H9 (cell line): ENCODE data around the gene MAPK8. TPM values are rescaled to one million over a fixed set of nuclear protein-coding genes. Genes with fewer than 3 reads are reported as not detected.
A peak's percentile ranks its signal among the peaks of the same experiment; 100 is the strongest.

ENCODE experiments used
- DNase-seq: peaks from one replicate; pipeline ENCODE4 v3.0.0-alpha.2; 2017
- H2AFZ ChIP-seq: one replicate; pipeline ENCODE4 v1.6.1; 2013; ENCODE audit warnings: mild to moderate bottlenecking, low read length, control low read depth, moderate library complexity
- H2AK5ac ChIP-seq: 2 replicates; pipeline ENCODE4 v1.6.1; 2013; ENCODE audit warnings: low read length, control low read depth, mixed read lengths; ENCODE audit not compliant: insufficient read length
- H2BK120ac ChIP-seq: one replicate; pipeline ENCODE4 v1.6.1; 2013; ENCODE audit warnings: low read depth, mild to moderate bottlenecking, low read length, control low read depth, inconsistent platforms; ENCODE audit not compliant: poor library complexity, severe bottlenecking
- H2BK12ac ChIP-seq: 2 replicates; pipeline ENCODE4 v1.6.1; 2013; ENCODE audit warnings: low read length, control low read depth, mixed read lengths, low read depth; ENCODE audit not compliant: insufficient read length
- H2BK15ac ChIP-seq: 2 replicates; pipeline ENCODE4 v1.6.1; 2013; ENCODE audit warnings: low read depth, low read length, control low read depth
- H2BK20ac ChIP-seq: one replicate; pipeline ENCODE4 v1.6.1; 2013; ENCODE audit warnings: low read depth, mild to moderate bottlenecking, low read length, control low read depth, inconsistent platforms; ENCODE audit not compliant: poor library complexity, severe bottlenecking
- H2BK5ac ChIP-seq: 2 replicates; pipeline ENCODE4 v1.6.1; 2013; ENCODE audit warnings: low read length, control low read depth, mixed read lengths; ENCODE audit not compliant: insufficient read length
- H3K14ac ChIP-seq: 2 replicates; pipeline ENCODE4 v1.6.1; 2013; ENCODE audit warnings: low read length, control low read depth; ENCODE audit not compliant: insufficient read depth
- H3K18ac ChIP-seq: 2 replicates; pipeline ENCODE4 v1.6.1; 2013; ENCODE audit warnings: low read depth, mild to moderate bottlenecking, mixed read lengths, low read length, control low read depth; ENCODE audit not compliant: insufficient read length
- H3K23ac ChIP-seq: 2 replicates; pipeline ENCODE4 v1.6.1; 2013; ENCODE audit warnings: low read length, control low read depth, mixed read lengths, low read depth; ENCODE audit not compliant: insufficient read length
- H3K23me2 ChIP-seq: 2 replicates; pipeline ENCODE4 v1.6.1; 2013; ENCODE audit warnings: low read depth, mild to moderate bottlenecking, mixed read lengths, low read length, control low read depth; ENCODE audit not compliant: insufficient read length, poor library complexity, severe bottlenecking
- H3K27ac ChIP-seq: 2 replicates; pipeline ENCODE4 v1.5.1; 2013; ENCODE audit warnings: low read length, control low read depth, mixed read lengths, low read depth; ENCODE audit not compliant: insufficient read length
- H3K27me3 ChIP-seq: 2 replicates; pipeline ENCODE4 v1.6.1; 2013; ENCODE audit warnings: low read length, control low read depth, inconsistent platforms; ENCODE audit not compliant: insufficient read depth
- H3K4ac ChIP-seq: 2 replicates; pipeline ENCODE4 v1.6.1; 2013; ENCODE audit warnings: low read depth, mild to moderate bottlenecking, control low read depth, inconsistent platforms, low read length, moderate library complexity
- H3K4me1 ChIP-seq: 2 replicates; pipeline ENCODE4 v1.6.1; 2013; ENCODE audit warnings: low read length, control low read depth, inconsistent platforms; ENCODE audit not compliant: insufficient read depth
- H3K4me2 ChIP-seq: 2 replicates; pipeline ENCODE4 v1.6.1; 2013; ENCODE audit warnings: low read length, control low read depth, mixed read lengths; ENCODE audit not compliant: insufficient read length, insufficient read depth
- H3K56ac ChIP-seq: 2 replicates; pipeline ENCODE4 v1.6.1; 2013; ENCODE audit warnings: low read depth, mild to moderate bottlenecking, mixed read lengths, low read length, control low read depth; ENCODE audit not compliant: insufficient read length
- H3K79me1 ChIP-seq: 2 replicates; pipeline ENCODE4 v1.6.1; 2013; ENCODE audit warnings: low read depth, mild to moderate bottlenecking, moderate library complexity, low read length, control low read depth, inconsistent platforms; ENCODE audit not compliant: insufficient read depth, poor library complexity, severe bottlenecking
- H3K79me2 ChIP-seq: 2 replicates; pipeline ENCODE4 v1.6.1; 2013; ENCODE audit warnings: low read length, control low read depth, inconsistent platforms; ENCODE audit not compliant: insufficient read depth
- H3K9ac ChIP-seq: 2 replicates; pipeline ENCODE4 v1.6.1; 2013; ENCODE audit warnings: low read length, control low read depth, mixed read lengths; ENCODE audit not compliant: insufficient read length; ENCODE audit errors: extremely low read depth
- H3K9me3 ChIP-seq: one replicate; pipeline ENCODE4 v1.6.1; 2013; ENCODE audit warnings: low read depth, low read length, inconsistent platforms; ENCODE audit not compliant: control insufficient read depth
- H3T11ph ChIP-seq: one replicate; pipeline ENCODE4 v1.6.1; 2013; ENCODE audit warnings: mild to moderate bottlenecking, low read length, control low read depth, inconsistent platforms
- H4K20me1 ChIP-seq: one replicate; pipeline ENCODE4 v1.6.1; 2013; ENCODE audit not compliant: control insufficient read depth, insufficient read length, insufficient read depth
- H4K5ac ChIP-seq: 2 replicates; pipeline ENCODE4 v1.6.1; 2013; ENCODE audit warnings: low read depth, mild to moderate bottlenecking, mixed read lengths, low read length, control low read depth; ENCODE audit not compliant: insufficient read length
- H4K8ac ChIP-seq: replicated peaks from 2 replicates; pipeline ENCODE4 v1.6.1; 2013; ENCODE audit warnings: low read length, control low read depth, mixed read lengths, low read depth; ENCODE audit not compliant: insufficient read length
- H4K91ac ChIP-seq: 2 replicates; pipeline ENCODE4 v1.6.1; 2013; ENCODE audit warnings: low read depth, mild to moderate bottlenecking, moderate library complexity, mixed read lengths, low read length, control low read depth; ENCODE audit not compliant: insufficient read length
- H3K27ac Mint-ChIP-seq, 3 experiments: 2 replicates in 2 of 3; 3 replicates in 1 of 3; pipeline ENCODE4 v1.8.0; 2020 to 2021; ENCODE audit warnings: mixed read lengths in 3 of 3, mild to moderate bottlenecking in 1 of 3, moderate library complexity in 1 of 3
- H3K27me3 Mint-ChIP-seq: 2 replicates; pipeline ENCODE4 v1.8.0; 2021; ENCODE audit warnings: low read depth, mild to moderate bottlenecking, moderate library complexity, mixed read lengths
- H3K36me3 Mint-ChIP-seq, 3 experiments: 2 replicates in 2 of 3; 3 replicates in 1 of 3; pipeline ENCODE4 v1.8.0; 2020 to 2021; ENCODE audit warnings: low read depth in 3 of 3, mixed read lengths in 3 of 3; ENCODE audit not compliant: insufficient read depth in 1 of 3
- H3K4me1 Mint-ChIP-seq, 2 experiments: 2 replicates each; pipeline ENCODE4 v1.8.0; 2020; ENCODE audit warnings: mixed read lengths in 2 of 2
- H3K4me3 Mint-ChIP-seq, 2 experiments: 2 replicates in 1 of 2; 3 replicates in 1 of 2; pipeline ENCODE4 v1.8.0; 2020 to 2021; ENCODE audit warnings: mild to moderate bottlenecking in 2 of 2, mixed read lengths in 2 of 2, moderate library complexity in 1 of 2
- H3K9me3 Mint-ChIP-seq, 2 experiments: 2 replicates in 1 of 2; 3 replicates in 1 of 2; pipeline ENCODE4 v1.8.0; 2020; ENCODE audit warnings: mild to moderate bottlenecking in 2 of 2, mixed read lengths in 2 of 2, moderate library complexity in 1 of 2
- WGBS: extraction: QIAGEN DNeasy Blood & Tissue Kit; methylation state at CpG from one replicate; pipeline ENCODE4 v1.1.7; 2013; ENCODE audit warnings: missing lambda C conversion rate, low lambda C conversion rate, mixed read lengths; ENCODE audit not compliant: insufficient read length; ENCODE audit errors: extremely low coverage; 5-methylcytosine and 5-hydroxymethylcytosine counted together
- total RNA-seq: library from RNA; stranded (reverse); gene quantifications from 2 replicates; pipeline ENCODE4 v1.2.1, GENCODE V29; 2021
- TF ChIP-seq, protein P1 (sequence below): fragments of 200-600 bp; sonication (generic); conservative IDR thresholded peaks from 3 replicates; pipeline ENCODE4 v1.8.0; 2021; ENCODE audit warnings: antibody characterized with exemption, mild to moderate bottlenecking

The MAPK8 gene
- total RNA-seq, 1 experiment from 2014 or later, result 52.0 TPM

DNA sequence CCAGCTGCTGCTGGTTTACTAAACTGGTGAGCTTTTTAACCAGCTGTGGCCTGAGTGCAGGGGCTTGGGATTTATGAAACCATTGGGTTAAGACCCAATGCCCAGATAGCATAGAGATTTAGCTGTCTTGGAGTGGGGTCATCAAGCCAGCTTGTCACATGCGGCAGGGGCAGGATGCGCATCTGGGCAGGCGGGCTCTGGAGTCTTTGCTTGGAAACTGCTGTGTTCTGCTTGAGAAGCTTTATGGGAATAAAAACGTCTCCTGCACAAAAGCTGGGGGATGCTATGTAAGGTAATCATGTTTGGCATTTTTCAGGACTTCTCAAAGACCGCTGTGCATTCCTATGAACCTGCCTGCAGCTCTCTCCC lies 136.3 kb downstream of the MAPK8 start:
- Histone ChIP-seq H4K8ac (no peak overlapping the region), H2BK5ac (no peak overlapping the region), H3K79me2 (no peaks in the 10 kb centered on the region), H4K5ac (no peak overlapping the region), H2BK120ac (no peak overlapping the region), H2BK20ac (no peak overlapping the region), H3K9ac (no peak overlapping the region), H3T11ph (no peak overlapping the region), H3K18ac (no peak overlapping the region), H2AK5ac (no peak overlapping the region), H3K9me3 (no peaks in the 10 kb centered on the region), H4K20me1 (no peaks in the 10 kb centered on the region), H2AFZ (no peak overlapping the region), H2BK15ac (no peak overlapping the region), H3K4me2 (no peak overlapping the region), H3K14ac (no peak overlapping the region), H3K56ac (no peak overlapping the region), H3K23me2 (no peaks in the 10 kb centered on the region), H2BK12ac (no peak overlapping the region), H3K79me1 (no peaks in the 10 kb centered on the region), H4K91ac (no peak overlapping the region), H3K4ac (no peak overlapping the region), H3K27me3 (no peaks in the 10 kb centered on the region), H3K23ac (no peak overlapping the region), H3K27ac (no peak overlapping the region), H3K4me1 (no peaks in the 10 kb centered on the region)
- Mint-ChIP-seq H3K27ac (no peak overlapping the region), H3K27me3 (no peaks in the 10 kb centered on the region), H3K36me3 (peaks cover 2 to 7% (median 2%) of the 10 kb centered on the region in 3 experiments; a peak in 4 of 7 replicates), H3K9me3 (no peaks in the 10 kb centered on the region), H3K4me1 (peaks cover 21 to 22% of the 10 kb centered on the region in 2 experiments), H3K4me3 (no peak overlapping the region)
- TF ChIP-seq, protein P1, sequence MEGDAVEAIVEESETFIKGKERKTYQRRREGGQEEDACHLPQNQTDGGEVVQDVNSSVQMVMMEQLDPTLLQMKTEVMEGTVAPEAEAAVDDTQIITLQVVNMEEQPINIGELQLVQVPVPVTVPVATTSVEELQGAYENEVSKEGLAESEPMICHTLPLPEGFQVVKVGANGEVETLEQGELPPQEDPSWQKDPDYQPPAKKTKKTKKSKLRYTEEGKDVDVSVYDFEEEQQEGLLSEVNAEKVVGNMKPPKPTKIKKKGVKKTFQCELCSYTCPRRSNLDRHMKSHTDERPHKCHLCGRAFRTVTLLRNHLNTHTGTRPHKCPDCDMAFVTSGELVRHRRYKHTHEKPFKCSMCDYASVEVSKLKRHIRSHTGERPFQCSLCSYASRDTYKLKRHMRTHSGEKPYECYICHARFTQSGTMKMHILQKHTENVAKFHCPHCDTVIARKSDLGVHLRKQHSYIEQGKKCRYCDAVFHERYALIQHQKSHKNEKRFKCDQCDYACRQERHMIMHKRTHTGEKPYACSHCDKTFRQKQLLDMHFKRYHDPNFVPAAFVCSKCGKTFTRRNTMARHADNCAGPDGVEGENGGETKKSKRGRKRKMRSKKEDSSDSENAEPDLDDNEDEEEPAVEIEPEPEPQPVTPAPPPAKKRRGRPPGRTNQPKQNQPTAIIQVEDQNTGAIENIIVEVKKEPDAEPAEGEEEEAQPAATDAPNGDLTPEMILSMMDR, result no peak
- DNase-seq, result peak; percentile 20
- WGBS, result no CpG with 5 or more reads among the region's 5 CpGs
